ENCODE measurements around the gene OSTF1. TPM values are rescaled to one million over a fixed set of nuclear protein-coding genes. Genes with fewer than 3 reads are reported as not detected.

The OSTF1 gene
- polyA plus RNA-seq, 1 donor from 2014 or later = 8.8 TPM

GRCh38 chr9:75051285-75051684 lies 37.0 kb upstream of the OSTF1 start:
- no peaks in the 10 kb centered on the region for H3K36me3 ChIP-seq (ENCODE audit: insufficient read depth, low read length)
- H3K79me2 ChIP-seq (replicated peaks; ENCODE audit: insufficient read depth, low read length) = no peaks in the 10 kb centered on the region
- H3K4me2 ChIP-seq (ENCODE audit: low read length) = no peak overlapping the region
- H3F3A ChIP-seq (ENCODE audit: insufficient read depth, low read length, poor library complexity, severe bottlenecking) = no peaks in the 10 kb centered on the region
- H2AFZ ChIP-seq (ENCODE audit: low read depth, low read length) = no peak overlapping the region
- H3K9me3 ChIP-seq (ENCODE audit: low read length) = no peaks in the 10 kb centered on the region
- no peak overlapping the region for H3K4me3 ChIP-seq (ENCODE audit: low read length)
- no peaks in the 10 kb centered on the region for H3K9me2 ChIP-seq (ENCODE audit: insufficient read depth, low read length)
- no peak overlapping the region for H3K9ac ChIP-seq (ENCODE audit: low read length)
- no peak overlapping the region for H3K27ac ChIP-seq (ENCODE audit: low read length)
- no peak for TF ChIP-seq EP300 (conservative IDR thresholded peaks at IDR 0.05; ENCODE audit: poor library complexity, severe bottlenecking)
- TF ChIP-seq SMC3 (conservative IDR thresholded peaks at IDR 0.05; ENCODE audit: poor library complexity) = no peak
- no peak for TF ChIP-seq CTCF (IDR thresholded peaks at IDR 0.05; ENCODE audit: poor library complexity, severe bottlenecking)
- TF ChIP-seq RAD21 (conservative IDR thresholded peaks at IDR 0.05) = no peak
- no peak for TF ChIP-seq EZH2 (IDR thresholded peaks at IDR 0.05; ENCODE audit: borderline replicate concordance, insufficient read depth, low read length, poor library complexity, severe bottlenecking)
- no peak for TF ChIP-seq POLR2AphosphoS5 (IDR thresholded peaks at IDR 0.05)
- H3K27me3 ChIP-seq (ENCODE audit: insufficient read depth, low read depth, low read length) = no peaks in the 10 kb centered on the region
- no peaks in the 10 kb centered on the region for H4K20me1 ChIP-seq (ENCODE audit: insufficient read depth)

DNA sequence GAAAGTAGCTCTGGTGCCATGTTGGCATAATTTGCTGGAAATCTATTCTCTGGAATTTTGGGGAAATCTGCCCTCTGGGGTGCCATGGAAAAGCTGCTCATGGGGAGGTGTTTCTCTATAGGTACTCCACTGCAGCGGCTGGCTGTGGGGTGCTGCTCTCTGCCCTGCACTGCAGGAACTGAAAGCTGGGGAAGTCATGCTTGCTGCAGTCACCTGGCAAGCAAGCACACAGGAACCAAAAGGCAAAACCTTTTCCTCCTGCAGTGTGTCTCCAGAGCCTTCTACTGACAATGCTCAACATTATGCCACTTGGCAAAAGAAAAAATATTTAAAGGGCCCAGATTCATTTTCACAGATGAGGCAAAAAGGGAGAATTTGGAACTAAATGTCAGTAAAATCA lies 34.4 kb upstream of the OSTF1 start:
- no peaks in the 10 kb centered on the region for H3K9me3 ChIP-seq (ENCODE audit: low read length)
- H3K79me2 ChIP-seq (replicated peaks; ENCODE audit: insufficient read depth, low read length) = no peaks in the 10 kb centered on the region
- no peak overlapping the region for H3K9ac ChIP-seq (ENCODE audit: low read length)
- no peak overlapping the region for H2AFZ ChIP-seq (ENCODE audit: low read depth, low read length)
- TF ChIP-seq REST (IDR thresholded peaks at IDR 0.05; ENCODE audit: borderline replicate concordance) = no peak
- no peak for TF ChIP-seq EP300 (conservative IDR thresholded peaks at IDR 0.05; ENCODE audit: poor library complexity, severe bottlenecking)
- no peak for TF ChIP-seq TAF1 (IDR thresholded peaks at IDR 0.05; ENCODE audit: low read depth)
- no peak for TF ChIP-seq EZH2 (IDR thresholded peaks at IDR 0.05; ENCODE audit: borderline replicate concordance, insufficient read depth, low read length, poor library complexity, severe bottlenecking)
- no peak for TF ChIP-seq SMC3 (conservative IDR thresholded peaks at IDR 0.05; ENCODE audit: poor library complexity)
- no peak for TF ChIP-seq POLR2AphosphoS5 (IDR thresholded peaks at IDR 0.05)
- no peak for TF ChIP-seq CTCF (IDR thresholded peaks at IDR 0.05; ENCODE audit: poor library complexity, severe bottlenecking)
- TF ChIP-seq RAD21 (conservative IDR thresholded peaks at IDR 0.05) = no peak
- no peak for TF ChIP-seq MXI1 (conservative IDR thresholded peaks at IDR 0.05; ENCODE audit: poor library complexity, severe bottlenecking)
- H3K4me2 ChIP-seq (ENCODE audit: low read length) = no peak overlapping the region
- H4K20me1 ChIP-seq (ENCODE audit: insufficient read depth) = no peaks in the 10 kb centered on the region
- H3K9me2 ChIP-seq (ENCODE audit: insufficient read depth, low read length) = no peaks in the 10 kb centered on the region
- H3K27ac ChIP-seq (ENCODE audit: low read length) = no peak overlapping the region
- H3K27me3 ChIP-seq (ENCODE audit: insufficient read depth, low read depth, low read length) = no peaks in the 10 kb centered on the region
- no peak overlapping the region for H3K4me3 ChIP-seq (ENCODE audit: low read length)
- no peaks in the 10 kb centered on the region for H3F3A ChIP-seq (ENCODE audit: insufficient read depth, low read length, poor library complexity, severe bottlenecking)
- H3K36me3 ChIP-seq (ENCODE audit: insufficient read depth, low read length) = no peaks in the 10 kb centered on the region
